Peyer's patch (tissue), 4 donors: ENCODE results near the gene HMGCS1.

Experiments
- CTCF ChIP-seq, 6 experiments: fragments of 450-650 bp in 4 of 6; fragments of 200-600 bp in 2 of 6; sonication (generic) in 1 of 6; IDR thresholded peaks; one replicate each; pipeline ENCODE4 v1.5.1; 2017 to 2019; ENCODE audit warnings: antibody characterized with exemption in 6 of 6, mild to moderate bottlenecking in 3 of 6, moderate library complexity in 1 of 6
- POLR2A ChIP-seq, 2 donors: fragments of 450-650 bp; IDR thresholded peaks; one replicate each; pipeline ENCODE4 v1.5.1; 2017; ENCODE audit warnings: antibody characterized with exemption in 2 of 2, mild to moderate bottlenecking in 2 of 2, moderate library complexity in 2 of 2

GRCh38 chr5:43302481-43302880, 10.7 kb downstream of the HMGCS1 start:
- TF ChIP-seq CTCF (IDR thresholded peaks at IDR 0.05) = no peak
- no peak for TF ChIP-seq POLR2A (IDR thresholded peaks at IDR 0.05)
